K562 (cell line): Measurements from ENCODE around the gene MCCD1. TPM values are rescaled to one million over a fixed set of nuclear protein-coding genes. Genes with fewer than 3 reads are reported as not detected.

Experiments
- ARID2 ChIP-seq: fragments of 450-650 bp; IDR thresholded peaks from 2 replicates; pipeline ENCODE4 v1.6.1; 2017; ENCODE audit warnings: antibody characterized with exemption, mild to moderate bottlenecking
- ARNT ChIP-seq, 2 experiments: fragments of 450-650 bp; IDR thresholded peaks; 2 replicates each; pipeline ENCODE4 v1.6.1; 2016; ENCODE audit warnings: mild to moderate bottlenecking in 1 of 2
- CEBPG ChIP-seq, 3 experiments: fragments of 200-800 bp in 1 of 3; sonication (Bioruptor generic) in 1 of 3; sonication (generic) in 1 of 3; formaldehyde crosslinking in 1 of 3; IDR thresholded peaks in 2 of 3; conservative IDR thresholded peaks in 1 of 3; 2 replicates each; pipeline versions ENCODE4 v1.6.1 to v1.8.0; 2016 to 2022; ENCODE audit warnings: missing compliant biosample characterization in 2 of 3, missing genetic modification characterization in 2 of 3, mild to moderate bottlenecking in 1 of 3, missing genetic modification reagents in 1 of 3
- ETV5 ChIP-seq: sonication (generic); formaldehyde crosslinking; IDR thresholded peaks from 2 replicates; pipeline ENCODE4 v1.4.0; 2020; ENCODE audit warnings: low read depth, mild to moderate bottlenecking, missing genetic modification reagents
- GABPA ChIP-seq: fragments of 200-800 bp; sonication (Bioruptor generic); conservative IDR thresholded peaks from 2 replicates; pipeline ENCODE4 v1.6.1; 2016; ENCODE audit warnings: low read depth, missing genetic modification characterization, missing compliant biosample characterization
- HNRNPH1 ChIP-seq: fragments of 200-400 bp; formaldehyde crosslinking; optimal IDR thresholded peaks from 2 replicates; pipeline ENCODE3; 2017; ENCODE audit warnings: low read depth, mild to moderate bottlenecking, low read length, moderate library complexity
- HNRNPLL ChIP-seq: fragments of 200-400 bp; formaldehyde crosslinking; IDR thresholded peaks from 2 replicates; pipeline ENCODE4 v1.6.1; 2017; ENCODE audit warnings: low read length, low read depth, mild to moderate bottlenecking; ENCODE audit not compliant: poor library complexity, severe bottlenecking
- MXI1 ChIP-seq: IDR thresholded peaks from 2 replicates; pipeline ENCODE4 v1.6.1; 2011; ENCODE audit warnings: low read depth, mild to moderate bottlenecking, improper control_type of control experiment, low read length
- MYBL2 ChIP-seq, 2 experiments: fragments of 450-650 bp in 1 of 2; sonication (generic) in 1 of 2; formaldehyde crosslinking in 1 of 2; IDR thresholded peaks; 2 replicates each; pipeline versions ENCODE4 v1.6.1 to v1.8.1; 2017 to 2022; ENCODE audit warnings: borderline replicate concordance in 1 of 2, inconsistent platforms in 1 of 2, low read depth in 1 of 2, mild to moderate bottlenecking in 1 of 2, missing genetic modification reagents in 1 of 2, moderate library complexity in 1 of 2
- NFXL1 ChIP-seq: fragments of 450-650 bp; formaldehyde crosslinking; IDR thresholded peaks from 2 replicates; pipeline ENCODE4 v1.4.0; 2021; ENCODE audit warnings: mild to moderate bottlenecking
- PHB2 ChIP-seq: fragments of 450-650 bp; IDR thresholded peaks from 2 replicates; pipeline ENCODE4 v1.6.1; 2017; ENCODE audit warnings: low read depth
- RUNX1 ChIP-seq: sonication (generic); IDR thresholded peaks from 2 replicates; pipeline ENCODE4 v1.6.1; 2016; ENCODE audit warnings: antibody characterized with exemption, low read depth
- SRSF7 ChIP-seq: fragments of 200-400 bp; formaldehyde crosslinking; optimal IDR thresholded peaks from 2 replicates; pipeline ENCODE3; 2017; ENCODE audit warnings: mild to moderate bottlenecking, low read depth, low read length
- SRSF9 ChIP-seq: fragments of 200-400 bp; formaldehyde crosslinking; IDR thresholded peaks from 2 replicates; pipeline ENCODE4 v1.6.1; 2017; ENCODE audit warnings: low read depth, low read length, borderline replicate concordance
- ZBED1 ChIP-seq: IDR thresholded peaks from 2 replicates; pipeline ENCODE4 v1.6.1; 2014
- ZNF431 ChIP-seq: sonication (generic); formaldehyde crosslinking; IDR thresholded peaks from 2 replicates; pipeline ENCODE4 v1.8.0; 2022; ENCODE audit warnings: mild to moderate bottlenecking, missing genetic modification reagents
- polyA plus RNA-seq, 8 experiments: library from polyadenylated mRNA; depleted of rRNA in 4 of 8; stranded (reverse) in 5 of 8; unstranded in 3 of 8; fragments of >200 nt; fragmentation: Nextera tagmentation in 2 of 8; fragmentation: Illumina TruSeq in 1 of 8; extraction: Ambion mirVana in 2 of 8; extraction: Trizol in 1 of 8; gene quantifications; 2 replicates each; pipeline versions ENCODE4 v1.2.1 to v1.2.3, GENCODE V29; 2011 to 2014; ENCODE audit warnings: inconsistent platforms in 1 of 8, missing spikeins in 1 of 8
- total RNA-seq, 7 experiments: library from RNA; depleted of rRNA in 6 of 7; stranded (reverse); fragments of >200 nt in 6 of 7; fragmentation: Illumina TruSeq in 2 of 7; extraction: Trizol in 2 of 7; gene quantifications; 2 replicates each; pipeline versions ENCODE4 v1.2.1 to v1.2.3, GENCODE V29; 2011 to 2021; ENCODE audit warnings: low replicate concordance in 1 of 7
- TF ChIP-seq, protein P1 (sequence below), 2 experiments: fragments of 200-800 bp in 1 of 2; sonication (Bioruptor generic) in 1 of 2; sonication (generic) in 1 of 2; formaldehyde crosslinking in 1 of 2; IDR thresholded peaks in 1 of 2; conservative IDR thresholded peaks in 1 of 2; 2 replicates each; pipeline versions ENCODE4 v1.5.0 to v1.6.1; 2016 to 2020; ENCODE audit warnings: missing compliant biosample characterization in 1 of 2, missing genetic modification characterization in 1 of 2, missing genetic modification reagents in 1 of 2
- TF ChIP-seq, protein P2 (sequence below): fragments of 250-450 bp; sonication (Bioruptor Pico); IDR thresholded peaks from 2 replicates; pipeline ENCODE4 v1.5.0; 2020; ENCODE audit warnings: mild to moderate bottlenecking
- TF ChIP-seq, protein P3 (sequence below), 2 experiments: fragments of 450-650 bp in 1 of 2; sonication (generic) in 1 of 2; formaldehyde crosslinking; conservative IDR thresholded peaks; 2 replicates each; pipeline versions ENCODE4 v1.4.0 to v1.8.1; 2020 to 2022; ENCODE audit warnings: mild to moderate bottlenecking in 1 of 2, missing genetic modification reagents in 1 of 2
- TF ChIP-seq, protein P4 (sequence below): sonication (generic); formaldehyde crosslinking; IDR thresholded peaks from 2 replicates; pipeline ENCODE4 v1.9.0; 2022; ENCODE audit warnings: mild to moderate bottlenecking, missing genetic modification reagents
- TF ChIP-seq, protein P5 (sequence below): fragments of 250-450 bp; sonication (Bioruptor Pico); IDR thresholded peaks from 2 replicates; pipeline ENCODE4 v1.8.0; 2022; ENCODE audit warnings: moderate library complexity, mild to moderate bottlenecking, inconsistent platforms

Gene MCCD1
- total and polyA plus RNA-seq, 9 of the 15 experiments (the other 6 are each of a cell fraction or from before 2014, with no cell fraction given), result not detected

DNA sequence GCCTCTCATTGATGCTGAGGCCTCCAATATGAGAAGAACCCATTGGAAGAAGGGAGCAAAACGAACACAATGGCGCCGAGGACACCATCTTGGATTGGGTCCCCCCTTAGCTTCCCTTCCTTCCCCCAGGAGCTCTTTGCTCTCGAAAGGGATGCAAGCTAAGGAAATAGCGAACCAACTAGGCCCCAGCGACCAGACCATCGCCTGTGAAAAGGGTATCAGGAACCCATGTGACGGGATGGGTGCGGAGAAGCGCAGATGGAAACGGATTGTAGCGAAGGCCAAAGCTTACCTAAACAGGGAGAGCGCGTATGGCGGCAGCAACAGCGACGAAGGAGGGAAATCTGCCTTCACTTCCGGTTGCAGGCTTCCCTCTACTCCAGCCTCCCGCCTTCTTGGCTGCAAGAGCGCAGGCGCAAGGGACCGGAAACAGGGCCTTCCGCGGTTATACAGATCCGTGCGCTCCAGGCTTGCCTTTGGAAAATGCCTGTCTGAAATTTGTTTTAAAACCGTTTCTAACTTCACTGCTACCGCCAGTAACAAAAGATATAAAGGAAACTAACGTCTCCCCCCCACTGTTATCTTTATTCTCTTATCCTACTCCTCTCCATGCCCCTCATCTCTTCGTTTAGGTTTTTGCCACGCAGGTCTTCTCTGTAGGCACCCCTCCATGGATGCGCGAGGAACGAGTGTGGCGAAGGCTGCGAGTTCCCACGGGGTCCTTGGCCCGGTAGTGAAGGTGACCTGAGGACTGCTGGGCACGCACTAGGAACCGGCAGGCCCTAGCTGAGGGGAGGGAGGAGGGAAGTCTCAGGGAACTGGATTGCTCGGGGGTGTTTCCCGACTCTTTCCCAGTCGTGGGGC, 13.1 kb downstream of the MCCD1 start, which contains the start of gene DDX39B (continued):
- TF ChIP-seq, protein P1, sequence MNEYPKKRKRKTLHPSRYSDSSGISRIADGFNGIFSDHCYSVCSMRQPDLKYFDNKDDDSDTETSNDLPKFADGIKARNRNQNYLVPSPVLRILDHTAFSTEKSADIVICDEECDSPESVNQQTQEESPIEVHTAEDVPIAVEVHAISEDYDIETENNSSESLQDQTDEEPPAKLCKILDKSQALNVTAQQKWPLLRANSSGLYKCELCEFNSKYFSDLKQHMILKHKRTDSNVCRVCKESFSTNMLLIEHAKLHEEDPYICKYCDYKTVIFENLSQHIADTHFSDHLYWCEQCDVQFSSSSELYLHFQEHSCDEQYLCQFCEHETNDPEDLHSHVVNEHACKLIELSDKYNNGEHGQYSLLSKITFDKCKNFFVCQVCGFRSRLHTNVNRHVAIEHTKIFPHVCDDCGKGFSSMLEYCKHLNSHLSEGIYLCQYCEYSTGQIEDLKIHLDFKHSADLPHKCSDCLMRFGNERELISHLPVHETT (CRISPR knock-in tag; conservative IDR thresholded peaks at IDR 0.05 in 1 of 2, IDR thresholded peaks at IDR 0.05 in 1 of 2), result peak in 1 of 2 experiments; percentile 90; a peak in 2 of 4 replicates
- TF ChIP-seq ZBED1 (0 out of 2 replicates have a peak, but pooled peaks have one; percentile 30), RUNX1 (0 out of 2 replicates have a peak, but pooled peaks have one; percentile 22), HNRNPH1 (no peak), PHB2 (no peak), GABPA (tag) (peak; percentile 97), HNRNPLL (no peak), MXI1 (peak; percentile 68), SRSF9 (no peak), ZNF431 (CRISPR knock-in tag) (no peak), NFXL1 (CRISPR knock-in tag) (no peak), ARID2 (no peak), ARNT (IDR thresholded peaks at IDR 0.05) (peak; percentile 87 to 92), MYBL2 (IDR thresholded peaks at IDR 0.05; ENCODE audit: low read depth) (peak; percentile 54), MYBL2 (CRISPR knock-in tag; IDR thresholded peaks at IDR 0.05; ENCODE audit: borderline replicate concordance) (no peak), SRSF7 (no peak), CEBPG (CRISPR knock-in tag; IDR thresholded peaks at IDR 0.05) (no peak), CEBPG (tag; conservative IDR thresholded peaks at IDR 0.05 in 1 of 2, IDR thresholded peaks at IDR 0.05 in 1 of 2) (no peak), ETV5 (peak; percentile 96)
- TF ChIP-seq, protein P2, sequence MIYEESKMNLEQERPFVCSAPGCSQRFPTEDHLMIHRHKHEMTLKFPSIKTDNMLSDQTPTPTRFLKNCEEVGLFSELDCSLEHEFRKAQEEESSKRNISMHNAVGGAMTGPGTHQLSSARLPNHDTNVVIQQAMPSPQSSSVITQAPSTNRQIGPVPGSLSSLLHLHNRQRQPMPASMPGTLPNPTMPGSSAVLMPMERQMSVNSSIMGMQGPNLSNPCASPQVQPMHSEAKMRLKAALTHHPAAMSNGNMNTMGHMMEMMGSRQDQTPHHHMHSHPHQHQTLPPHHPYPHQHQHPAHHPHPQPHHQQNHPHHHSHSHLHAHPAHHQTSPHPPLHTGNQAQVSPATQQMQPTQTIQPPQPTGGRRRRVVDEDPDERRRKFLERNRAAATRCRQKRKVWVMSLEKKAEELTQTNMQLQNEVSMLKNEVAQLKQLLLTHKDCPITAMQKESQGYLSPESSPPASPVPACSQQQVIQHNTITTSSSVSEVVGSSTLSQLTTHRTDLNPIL (CRISPR knock-in tag), result no peak
- TF ChIP-seq, protein P3, sequence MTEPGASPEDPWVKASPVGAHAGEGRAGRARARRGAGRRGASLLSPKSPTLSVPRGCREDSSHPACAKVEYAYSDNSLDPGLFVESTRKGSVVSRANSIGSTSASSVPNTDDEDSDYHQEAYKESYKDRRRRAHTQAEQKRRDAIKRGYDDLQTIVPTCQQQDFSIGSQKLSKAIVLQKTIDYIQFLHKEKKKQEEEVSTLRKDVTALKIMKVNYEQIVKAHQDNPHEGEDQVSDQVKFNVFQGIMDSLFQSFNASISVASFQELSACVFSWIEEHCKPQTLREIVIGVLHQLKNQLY (CRISPR knock-in tag; conservative IDR thresholded peaks at IDR 0.05), result peak; percentile 54 to 64; a peak in 1 of 4 replicates
- TF ChIP-seq, protein P4, sequence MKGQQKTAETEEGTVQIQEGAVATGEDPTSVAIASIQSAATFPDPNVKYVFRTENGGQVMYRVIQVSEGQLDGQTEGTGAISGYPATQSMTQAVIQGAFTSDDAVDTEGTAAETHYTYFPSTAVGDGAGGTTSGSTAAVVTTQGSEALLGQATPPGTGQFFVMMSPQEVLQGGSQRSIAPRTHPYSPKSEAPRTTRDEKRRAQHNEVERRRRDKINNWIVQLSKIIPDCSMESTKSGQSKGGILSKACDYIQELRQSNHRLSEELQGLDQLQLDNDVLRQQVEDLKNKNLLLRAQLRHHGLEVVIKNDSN (CRISPR knock-in tag), result no peak; the same call in 1 of the 2 replicates
- TF ChIP-seq, protein P5, sequence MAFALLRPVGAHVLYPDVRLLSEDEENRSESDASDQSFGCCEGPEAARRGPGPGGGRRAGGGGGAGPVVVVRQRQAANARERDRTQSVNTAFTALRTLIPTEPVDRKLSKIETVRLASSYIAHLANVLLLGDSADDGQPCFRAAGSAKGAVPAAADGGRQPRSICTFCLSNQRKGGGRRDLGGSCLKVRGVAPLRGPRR, result peak; percentile 67
